ENCODE measurements around the gene NNT.
"Not testable (repeated sequence)": the region's sequence is repeated elsewhere in the genome, so short reads cannot be mapped to it uniquely, and the experiment has no call there.

NNT gene

DNA sequence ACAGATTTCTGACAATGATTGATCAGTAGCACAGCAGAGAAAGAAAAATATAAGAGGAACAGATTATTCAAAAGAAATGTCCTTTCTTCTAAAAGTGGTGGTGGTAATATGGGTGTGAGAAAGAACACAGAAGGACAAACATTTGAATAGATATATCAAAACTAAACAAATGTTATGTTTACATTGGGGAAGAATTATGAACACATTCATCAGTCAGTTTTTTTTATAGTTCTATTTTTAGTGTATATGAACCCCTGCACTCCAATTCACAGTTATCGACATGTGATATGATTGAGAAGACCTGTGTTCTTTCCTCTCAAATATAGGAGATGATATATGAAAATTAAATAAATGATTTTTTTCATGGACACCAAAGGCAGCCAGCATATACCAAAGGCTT is 128.6 kb downstream of the NNT start:
- no peak for DNase-seq (ENCODE audit: extremely low read depth, insufficient read length)

GRCh38 chr5:43745923-43746548 is 143.1 kb downstream of the NNT start:
- not testable (repeated sequence) for H3K27me3 ChIP-seq (replicated peaks; ENCODE audit: control insufficient read depth, insufficient read depth, low read length); H3K4me3 ChIP-seq (replicated peaks; ENCODE audit: low read depth, low read length); DNase-seq (ENCODE audit: extremely low read depth, insufficient read length); H3K36me3 ChIP-seq (ENCODE audit: control insufficient read depth, insufficient read depth, low read length)

More for the DNA sequence above, 128.6 kb downstream of the NNT start:
- Histone ChIP-seq H3K27me3 (replicated peaks; ENCODE audit: control insufficient read depth, insufficient read depth, low read length) (no peaks in the 10 kb centered on the region), H3K36me3 (ENCODE audit: control insufficient read depth, insufficient read depth, low read length) (no peaks in the 10 kb centered on the region), H3K4me3 (replicated peaks; ENCODE audit: low read depth, low read length) (no peak overlapping the region)
- no peak for TF ChIP-seq CTCF (IDR thresholded peaks at IDR 0.05; ENCODE audit: insufficient read depth, low read length, poor library complexity, severe bottlenecking)

- Histone ChIP-seq H3K36me3 (ENCODE audit: control insufficient read depth, insufficient read depth, low read length) (no peaks in the 10 kb centered on the region), H3K27me3 (replicated peaks; ENCODE audit: control insufficient read depth, insufficient read depth, low read length) (no peaks in the 10 kb centered on the region), H3K4me3 (replicated peaks; ENCODE audit: low read depth, low read length) (no peak overlapping the region)
- TF ChIP-seq CTCF (IDR thresholded peaks at IDR 0.05; ENCODE audit: insufficient read depth, low read length, poor library complexity, severe bottlenecking), result no peak
- DNase-seq (ENCODE audit: extremely low read depth, insufficient read length), result no peak
Measured at GRCh38 chr5:43750809-43751208, 147.8 kb downstream of the NNT start.

DNA sequence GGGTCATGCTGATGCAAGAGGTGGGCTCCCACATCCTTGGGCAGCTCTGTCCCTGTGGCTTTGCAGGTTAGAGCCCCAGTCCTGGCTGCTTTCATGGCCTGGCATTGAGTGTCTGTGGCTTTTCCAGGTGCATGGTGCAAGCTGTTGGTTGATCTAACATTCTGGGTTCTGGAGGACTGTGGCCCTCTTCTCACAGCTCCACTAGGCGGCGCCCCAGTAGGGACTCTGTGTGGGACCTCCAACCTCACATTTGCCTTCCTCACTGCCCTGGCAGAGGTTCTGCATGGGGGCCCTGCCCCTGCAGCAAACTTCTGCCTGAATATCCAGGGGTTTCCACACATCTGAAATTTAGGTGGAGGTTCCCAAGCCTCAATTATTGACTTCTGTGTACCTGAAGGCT is 150.1 kb downstream of the NNT start:
- Histone ChIP-seq H3K36me3 (ENCODE audit: control insufficient read depth, insufficient read depth, low read length) (no peaks in the 10 kb centered on the region), H3K4me3 (replicated peaks; ENCODE audit: low read depth, low read length) (no peak overlapping the region), H3K27me3 (replicated peaks; ENCODE audit: control insufficient read depth, insufficient read depth, low read length) (no peaks in the 10 kb centered on the region)
- no peak for DNase-seq (ENCODE audit: extremely low read depth, insufficient read length)
- TF ChIP-seq CTCF (IDR thresholded peaks at IDR 0.05; ENCODE audit: insufficient read depth, low read length, poor library complexity, severe bottlenecking), result peak; percentile 45
